Muscle of arm (tissue), 14 donors: ENCODE results near the gene RILPL1. TPM values are rescaled to one million over a fixed set of nuclear protein-coding genes. Genes with fewer than 3 reads are reported as not detected.
"Not testable (repeated sequence)": the region's sequence is repeated elsewhere in the genome, so short reads cannot be mapped to it uniquely, and the experiment has no call there.

Source experiments
- DNase-seq: peaks from one replicate; pipeline ENCODE4 v3.0.0-alpha.2; 2013
- long read RNA-seq, 11 donors: transcript quantifications; one replicate each; lab custom pipeline, GENCODE V29; 2026
- polyA plus RNA-seq, 12 donors: library from polyadenylated mRNA; unstranded; fragments of 120-200 nt; gene quantifications; one replicate each; pipeline ENCODE4 v1.2.1, GENCODE V29; 2013; ENCODE audit not compliant: insufficient read length in 12 of 12

RILPL1 gene, protein sequence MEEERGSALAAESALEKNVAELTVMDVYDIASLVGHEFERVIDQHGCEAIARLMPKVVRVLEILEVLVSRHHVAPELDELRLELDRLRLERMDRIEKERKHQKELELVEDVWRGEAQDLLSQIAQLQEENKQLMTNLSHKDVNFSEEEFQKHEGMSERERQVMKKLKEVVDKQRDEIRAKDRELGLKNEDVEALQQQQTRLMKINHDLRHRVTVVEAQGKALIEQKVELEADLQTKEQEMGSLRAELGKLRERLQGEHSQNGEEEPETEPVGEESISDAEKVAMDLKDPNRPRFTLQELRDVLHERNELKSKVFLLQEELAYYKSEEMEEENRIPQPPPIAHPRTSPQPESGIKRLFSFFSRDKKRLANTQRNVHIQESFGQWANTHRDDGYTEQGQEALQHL
- polyA plus RNA-seq: 100 to 1,000 TPM in 1 of 12 donors, 10 to 100 TPM in 11; 18.6 to 109 (median 28.3) TPM
- long read RNA-seq, donor 1, transcript RILPL1-204 (1 exons, 3,894 nt): major isoform, 9 of 11 reads
- long read RNA-seq, donor 1, partial matches to known transcripts: 0 of 11 reads
- long read RNA-seq, donor 1, other reads (novel, unspliced or antisense): 0 of 11 reads
- long read RNA-seq, donor 2, partial matches to known transcripts: 0 of 10 reads
- long read RNA-seq, donor 2, other reads (novel, unspliced or antisense): 0 of 10 reads
- long read RNA-seq, donor 3, partial matches to known transcripts: 0 of 3 reads
- long read RNA-seq, donor 3, other reads (novel, unspliced or antisense): 0 of 3 reads
- long read RNA-seq, donor 4, partial matches to known transcripts: 0 of 5 reads
- long read RNA-seq, donor 4, other reads (novel, unspliced or antisense): 0 of 5 reads
- long read RNA-seq, donor 5, transcript RILPL1-204 (1 exons, 3,894 nt): major isoform, 8 of 20 reads
- long read RNA-seq, donor 5, transcript RILPL1-202 (7 exons, 3,932 nt): major isoform, 8 of 20 reads
- long read RNA-seq, donor 5, partial matches to known transcripts: 0 of 20 reads
- long read RNA-seq, donor 5, other reads (novel, unspliced or antisense): 0 of 20 reads
- long read RNA-seq, donor 6, transcript RILPL1-204 (1 exons, 3,894 nt): major isoform, 7 of 15 reads
- long read RNA-seq, donor 6, partial matches to known transcripts: 6 of 15 reads
- long read RNA-seq, donor 6, other reads (novel, unspliced or antisense): 0 of 15 reads
- long read RNA-seq, donor 7, partial matches to known transcripts: 0 of 17 reads
- long read RNA-seq, donor 7, other reads (novel, unspliced or antisense): 12 of 17 reads
- long read RNA-seq, donor 8, transcript RILPL1-202 (7 exons, 3,932 nt): minor isoform, 5 of 36 reads
- long read RNA-seq, donor 8, transcript RILPL1-204 (1 exons, 3,894 nt): major isoform, 7 of 36 reads
- long read RNA-seq, donor 8, partial matches to known transcripts: 5 of 36 reads
- long read RNA-seq, donor 8, other reads (novel, unspliced or antisense): 17 of 36 reads
- long read RNA-seq, donor 9, transcript RILPL1-204 (1 exons, 3,894 nt): major isoform, 5 of 6 reads
- long read RNA-seq, donor 9, partial matches to known transcripts: 0 of 6 reads
- long read RNA-seq, donor 9, other reads (novel, unspliced or antisense): 0 of 6 reads
- long read RNA-seq, donor 10, transcript RILPL1-202 (7 exons, 3,932 nt): major isoform, 9 of 18 reads
- long read RNA-seq, donor 10, transcript RILPL1-204 (1 exons, 3,894 nt): minor isoform, 7 of 18 reads
- long read RNA-seq, donor 10, partial matches to known transcripts: 0 of 18 reads
- long read RNA-seq, donor 10, other reads (novel, unspliced or antisense): 0 of 18 reads
- long read RNA-seq, donor 11, transcript RILPL1-202 (7 exons, 3,932 nt): major isoform, 5 of 50 reads
- long read RNA-seq, donor 11, transcript RILPL1-204 (1 exons, 3,894 nt): major isoform, 5 of 50 reads
- long read RNA-seq, donor 11, partial matches to known transcripts: 25 of 50 reads
- long read RNA-seq, donor 11, other reads (novel, unspliced or antisense): 12 of 50 reads

DNA sequence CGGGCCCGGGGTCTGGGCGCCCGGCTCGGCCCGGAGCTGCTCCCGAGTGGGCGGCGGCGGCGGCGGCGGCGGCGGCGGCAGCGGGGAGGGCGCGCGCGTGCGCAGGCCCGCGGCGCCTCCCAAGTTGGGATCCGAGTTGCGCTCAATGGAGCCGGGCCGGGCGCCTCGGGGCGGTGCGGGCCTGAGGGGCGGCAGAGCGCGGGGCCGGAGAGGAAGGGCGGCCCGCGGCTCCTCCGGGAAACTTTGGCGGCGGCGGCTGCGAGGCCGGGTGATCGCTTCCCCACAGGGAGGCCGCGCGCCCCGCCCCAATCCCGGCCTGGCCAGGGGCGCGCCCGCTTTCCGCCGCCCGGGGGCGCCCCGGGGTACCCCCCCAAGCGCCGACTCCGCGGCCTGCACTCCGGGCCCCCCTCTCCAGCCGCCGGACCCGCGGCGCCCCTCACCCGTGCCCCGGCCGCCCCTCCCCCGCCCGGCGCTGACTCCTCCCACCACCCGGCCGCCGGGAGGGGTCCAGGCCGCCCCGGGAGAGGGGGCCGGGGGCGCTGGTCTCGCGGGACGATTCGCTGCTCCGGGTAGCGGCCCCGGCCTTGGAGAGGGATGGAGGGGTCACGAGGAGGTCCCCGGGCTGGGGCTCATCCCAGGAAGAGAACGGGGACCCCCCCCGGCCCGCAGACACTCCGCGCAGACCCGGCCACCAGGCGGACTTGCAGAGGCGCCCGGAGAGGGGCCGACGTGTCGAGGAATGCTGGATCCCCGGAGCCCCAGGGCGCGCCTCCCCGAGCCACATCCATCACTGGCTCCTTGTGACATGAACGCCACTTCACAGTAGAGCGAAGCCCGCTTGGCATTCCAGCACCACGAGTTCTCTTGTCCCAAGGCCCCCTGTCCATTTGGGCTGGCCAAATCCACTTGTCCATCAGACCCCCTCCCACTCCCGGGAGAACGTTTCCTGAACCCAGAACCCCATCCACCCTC is at the start of gene RILPL1:
Gene RILPL1 (minus strand): TSS at position 48 of the 972 bp plus-strand sequence. CDS start 237 bp downstream, outside the sequence.
- peak; percentile 45 for DNase-seq

DNA sequence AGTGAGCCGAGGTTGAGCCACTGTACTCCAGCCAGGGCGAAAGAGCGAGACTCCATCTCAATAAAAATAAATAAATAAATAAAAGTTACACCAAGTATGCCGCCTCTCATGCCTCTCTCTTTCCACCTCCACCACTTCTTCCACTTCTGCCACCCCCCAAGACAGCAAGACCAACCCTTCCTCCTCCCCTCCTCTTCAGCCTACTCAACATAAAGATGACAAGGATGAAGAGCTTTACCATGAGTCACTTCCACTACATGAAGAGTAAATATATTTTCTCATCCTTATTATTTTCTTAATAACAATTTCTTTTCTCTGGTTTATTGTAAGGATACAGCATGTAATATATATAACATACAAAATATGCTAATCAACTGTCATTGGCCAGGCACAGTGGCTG is 47.3 kb upstream of the RILPL1 start:
- DNase-seq: no peak

DNA sequence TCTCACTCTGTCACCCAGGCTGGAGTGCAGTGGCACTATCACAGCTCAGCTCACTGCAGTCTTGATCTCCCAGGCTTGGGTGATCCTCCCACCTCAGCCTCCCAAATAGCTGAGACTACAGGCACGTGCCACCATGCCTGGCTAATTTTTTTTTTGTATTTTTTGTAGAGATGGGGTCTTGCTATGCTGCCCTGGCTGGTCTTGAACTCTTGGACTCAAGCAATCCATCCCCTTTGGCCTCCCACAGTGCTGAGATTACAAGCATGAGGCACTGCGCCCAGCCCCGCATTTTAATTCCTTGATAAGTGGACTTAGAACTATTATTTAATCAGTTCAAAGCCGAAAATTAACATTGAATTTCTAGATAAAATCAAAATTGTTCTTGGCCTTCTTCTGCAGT is 45.3 kb upstream of the RILPL1 start:
- DNase-seq: not testable (repeated sequence)

DNA sequence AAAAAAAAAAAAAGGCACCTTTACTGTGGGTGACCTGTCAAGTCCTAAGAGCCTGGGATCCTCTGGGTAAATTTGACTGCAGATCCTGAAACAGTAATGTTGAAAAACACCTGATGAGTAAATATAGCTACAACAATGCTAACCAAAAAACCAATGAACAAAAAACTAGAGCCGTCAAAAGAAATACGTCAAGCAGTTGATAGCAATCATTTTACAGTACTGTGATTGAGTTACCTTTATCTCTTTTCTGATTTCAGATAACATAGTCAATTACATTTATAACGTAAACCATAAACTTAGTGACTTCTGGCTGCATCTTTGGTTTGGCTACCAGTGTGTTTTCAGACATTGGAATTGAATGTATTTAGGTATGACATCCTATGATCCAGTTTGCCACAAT is 44.7 kb upstream of the RILPL1 start:
- DNase-seq: no peak

DNA sequence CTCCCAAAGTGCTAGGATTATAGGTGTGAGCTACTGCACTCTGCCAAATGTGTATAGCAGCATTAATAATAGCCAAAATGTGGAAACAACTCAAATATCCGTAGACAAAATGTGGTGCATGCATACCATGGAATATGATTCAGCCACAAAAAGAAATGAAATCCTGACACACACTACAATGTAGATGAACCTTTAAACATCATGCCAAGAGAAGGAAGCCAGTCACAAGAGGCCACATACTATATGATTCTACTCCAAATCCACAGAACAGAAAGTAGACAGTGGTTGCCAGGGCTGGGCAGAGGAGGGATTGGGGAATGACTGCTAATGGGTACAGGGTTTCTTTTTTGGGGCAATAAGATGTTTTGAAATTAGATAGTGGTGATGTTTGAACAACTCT is 43.1 kb upstream of the RILPL1 start:
- DNase-seq: no peak

DNA sequence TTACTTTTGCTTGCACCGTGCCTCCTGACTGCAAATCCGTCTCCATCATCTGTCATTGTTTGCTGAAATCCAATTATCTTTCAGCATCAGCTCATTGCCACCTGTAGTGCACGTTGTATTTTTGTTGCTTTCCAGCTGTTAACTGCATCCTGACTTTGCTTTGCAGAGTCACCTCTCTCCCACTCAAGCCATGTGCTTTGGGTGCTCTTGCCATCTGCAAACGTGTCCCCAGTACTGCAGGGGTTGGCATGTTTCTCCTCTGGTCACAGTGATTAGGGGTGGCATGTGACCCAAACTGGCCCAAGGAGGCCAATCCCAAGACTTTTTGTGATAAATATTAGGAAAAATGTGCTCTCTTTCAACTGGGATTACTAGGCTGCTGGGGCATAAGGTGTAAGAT is 40.4 kb upstream of the RILPL1 start:
- no peak for DNase-seq

DNA sequence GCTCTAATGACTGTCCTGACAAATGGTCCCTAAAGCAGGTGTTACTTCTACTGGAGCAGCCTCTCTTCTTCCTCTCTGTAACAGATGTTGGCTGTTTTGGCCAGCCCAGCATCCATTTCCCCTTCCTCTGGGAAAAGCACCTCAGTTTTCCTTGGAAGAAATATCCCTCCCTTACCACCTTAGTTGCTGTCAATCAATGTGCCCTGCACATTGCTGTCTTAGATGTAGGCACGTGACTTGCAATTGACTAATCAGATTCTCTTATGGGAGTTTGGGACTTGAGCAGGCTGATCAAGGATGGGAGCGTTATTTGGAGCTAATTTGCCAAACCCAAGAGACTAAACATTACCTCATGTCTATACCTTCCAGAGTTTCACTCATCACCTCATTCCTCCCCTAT is 38.9 kb upstream of the RILPL1 start:
- no peak for DNase-seq

DNA sequence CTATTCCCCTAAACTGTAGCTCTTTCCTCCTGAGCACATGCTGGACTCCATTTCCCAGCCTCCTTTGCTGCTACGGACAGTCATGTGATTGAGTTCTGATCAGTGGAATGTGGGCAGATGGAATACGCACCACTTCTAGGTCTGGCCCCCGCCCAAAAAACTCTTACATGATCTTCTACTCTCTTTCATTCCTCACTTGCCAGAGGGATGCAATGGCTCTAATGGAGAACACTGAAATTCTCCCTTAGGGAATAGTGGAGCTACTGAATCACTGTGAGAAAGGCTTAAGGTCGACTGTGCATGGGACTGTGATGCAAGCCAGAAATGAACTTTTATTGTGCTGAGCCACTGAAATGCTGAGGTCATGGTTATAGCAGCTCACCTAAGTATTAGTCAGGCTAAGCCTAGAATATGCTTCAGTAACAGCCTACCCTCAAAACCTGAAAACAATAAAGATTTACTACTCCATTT is 37.9 kb upstream of the RILPL1 start:
- DNase-seq: no peak

DNA sequence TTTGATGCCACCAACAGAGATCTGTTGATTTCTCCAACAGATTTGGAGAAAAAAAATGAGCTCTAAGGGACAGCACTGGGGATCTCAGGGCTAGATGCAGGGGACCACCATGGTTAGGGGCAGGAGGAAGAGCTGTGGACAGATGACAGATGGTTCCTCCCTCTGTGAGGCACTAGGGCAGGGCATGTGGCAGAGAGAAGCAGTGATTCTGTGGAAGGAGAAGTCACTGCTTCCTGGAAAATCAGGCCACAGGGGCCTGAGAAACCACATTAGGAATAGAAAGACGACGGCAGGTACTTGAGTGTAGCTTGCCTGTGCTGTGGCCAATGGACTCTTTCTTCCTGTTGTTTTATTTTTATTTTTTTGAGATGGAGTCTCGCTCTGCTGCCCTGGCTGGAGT is 25.9 kb upstream of the RILPL1 start:
- DNase-seq: no peak

DNA sequence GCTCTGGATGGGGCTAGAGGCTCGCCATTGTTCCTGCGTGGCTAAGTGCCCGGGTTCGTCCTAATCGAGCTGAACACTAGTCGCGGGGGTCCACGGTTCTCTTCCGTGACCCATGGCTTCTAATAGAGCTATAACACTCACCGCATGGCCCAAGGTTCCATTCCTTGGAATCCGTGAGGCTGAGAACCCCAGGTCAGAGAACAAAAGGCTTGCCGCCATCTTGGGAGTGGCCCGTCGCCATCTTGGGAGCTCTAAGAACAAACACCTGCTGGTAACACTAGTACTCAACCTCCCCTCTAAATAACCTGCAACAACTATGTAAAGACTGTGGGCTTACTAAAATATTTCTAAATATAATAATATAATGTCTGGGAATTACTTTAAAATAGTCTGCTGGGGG is 25.0 kb upstream of the RILPL1 start:
- DNase-seq: not testable (repeated sequence)

DNA sequence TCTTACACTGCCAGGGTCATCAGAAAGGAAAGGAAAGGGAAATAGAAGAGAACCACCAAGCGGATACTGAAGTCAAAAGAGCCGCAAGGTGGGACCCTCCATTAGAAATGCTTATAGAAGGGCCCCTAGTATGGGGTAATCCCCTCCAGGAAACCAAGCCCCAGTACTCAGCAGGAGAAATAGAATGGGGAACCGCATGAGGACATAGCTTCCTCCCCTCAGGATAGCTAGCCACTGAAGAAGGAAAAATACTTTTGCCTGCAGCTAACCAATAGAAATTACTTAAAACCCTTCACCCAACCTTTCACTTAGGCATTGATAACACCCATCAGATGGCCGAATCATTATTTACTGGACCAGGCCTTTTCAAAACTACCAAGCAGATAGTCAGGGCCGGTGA is 21.3 kb upstream of the RILPL1 start:
- DNase-seq: not testable (repeated sequence)

DNA sequence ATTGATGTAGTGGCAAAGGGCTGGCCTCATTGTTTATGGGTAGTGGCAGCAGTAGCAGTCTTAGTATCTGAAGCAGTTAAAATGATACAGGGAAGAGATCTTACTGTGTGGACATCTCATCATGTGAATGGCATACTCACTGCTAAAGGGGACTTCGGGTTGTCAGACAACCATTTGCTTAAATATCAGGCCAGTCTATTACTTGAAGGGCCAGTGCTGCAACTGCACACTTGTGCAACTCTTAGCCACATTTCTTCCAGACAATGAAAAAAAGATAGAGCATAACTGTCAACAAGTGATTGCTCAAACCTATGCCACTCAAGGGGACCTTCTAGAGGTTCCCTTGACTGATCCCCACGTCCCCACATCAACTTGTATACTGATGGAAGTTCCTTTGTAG is 20.6 kb upstream of the RILPL1 start:
- not testable (repeated sequence) for DNase-seq

DNA sequence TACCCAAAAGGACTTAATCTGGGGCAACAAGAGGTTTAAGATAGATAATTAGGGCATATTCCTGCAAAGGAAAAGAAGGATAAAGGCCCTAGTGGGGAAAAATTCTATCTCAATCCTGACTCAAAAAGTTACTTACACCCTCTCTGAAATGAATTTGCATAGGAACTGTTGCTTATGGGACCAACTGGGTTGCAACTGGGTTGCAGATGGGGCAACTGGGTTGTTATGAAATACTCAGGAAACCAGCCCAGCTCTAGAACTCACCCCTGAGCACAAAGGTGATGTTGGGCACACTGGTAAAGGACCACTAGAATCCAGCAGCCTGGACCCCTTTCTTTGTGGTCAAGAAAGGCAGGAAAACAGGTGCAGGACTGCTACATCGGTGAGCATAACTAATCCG is 17.2 kb upstream of the RILPL1 start:
- no peak for DNase-seq

DNA sequence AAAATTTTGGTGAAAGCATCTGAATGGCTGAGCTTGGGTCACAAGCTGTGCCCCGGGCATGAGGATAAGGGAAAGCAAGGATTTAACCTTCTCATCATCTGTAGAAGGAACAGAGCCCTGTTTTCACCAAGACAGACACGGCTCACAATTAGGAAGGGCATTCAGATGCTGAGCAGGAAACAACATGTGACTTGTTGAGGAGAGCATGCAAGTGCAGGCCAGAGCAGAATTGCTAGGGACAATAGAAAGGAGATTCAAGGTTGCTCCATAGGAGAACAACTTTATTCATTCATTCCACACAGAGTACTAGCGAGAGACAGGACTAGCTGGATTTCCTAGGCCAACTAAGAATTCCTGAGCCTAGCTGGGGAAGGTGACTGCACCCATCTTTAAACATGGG is 14.6 kb upstream of the RILPL1 start:
- no peak for DNase-seq

DNA sequence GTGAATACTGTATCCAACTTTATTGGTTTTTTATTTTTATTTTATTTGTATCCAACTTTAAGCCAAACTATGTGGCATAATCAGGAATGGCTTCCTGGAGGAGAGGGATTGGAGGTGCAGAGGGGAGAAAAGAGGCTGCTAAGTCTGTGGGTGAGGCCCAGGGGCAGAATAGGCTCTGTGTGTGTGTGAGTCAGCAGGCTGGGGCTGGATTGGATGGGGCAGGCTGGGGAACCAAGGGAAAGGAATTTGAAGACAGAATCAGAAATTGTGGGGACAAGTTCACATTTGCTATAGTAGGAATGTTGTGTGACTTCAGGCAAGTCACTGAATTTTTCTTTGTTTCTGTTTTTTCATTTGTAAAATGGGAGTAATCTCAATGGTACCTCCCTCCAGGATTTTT is 12.8 kb upstream of the RILPL1 start:
- no peak for DNase-seq

DNA sequence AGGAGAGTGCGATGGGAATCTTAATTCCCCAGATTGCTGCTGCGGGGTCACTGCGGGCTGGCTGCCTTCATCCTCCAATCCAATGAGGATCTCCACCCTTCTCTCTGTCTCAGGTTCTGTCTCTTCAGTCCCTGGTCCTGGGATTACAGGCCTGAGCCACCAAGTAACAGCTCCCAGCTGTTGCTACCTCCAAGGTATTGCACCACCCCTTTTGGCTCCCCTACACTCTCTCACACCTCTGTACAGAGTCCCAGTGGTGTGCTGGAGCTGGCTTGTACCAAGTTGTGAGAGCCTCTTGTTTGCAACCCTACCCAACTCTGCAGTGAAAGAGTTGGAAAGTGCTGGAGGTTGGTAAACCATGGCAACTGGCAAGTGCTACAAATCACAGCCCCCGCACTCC is 10.0 kb upstream of the RILPL1 start:
- no peak for DNase-seq

DNA sequence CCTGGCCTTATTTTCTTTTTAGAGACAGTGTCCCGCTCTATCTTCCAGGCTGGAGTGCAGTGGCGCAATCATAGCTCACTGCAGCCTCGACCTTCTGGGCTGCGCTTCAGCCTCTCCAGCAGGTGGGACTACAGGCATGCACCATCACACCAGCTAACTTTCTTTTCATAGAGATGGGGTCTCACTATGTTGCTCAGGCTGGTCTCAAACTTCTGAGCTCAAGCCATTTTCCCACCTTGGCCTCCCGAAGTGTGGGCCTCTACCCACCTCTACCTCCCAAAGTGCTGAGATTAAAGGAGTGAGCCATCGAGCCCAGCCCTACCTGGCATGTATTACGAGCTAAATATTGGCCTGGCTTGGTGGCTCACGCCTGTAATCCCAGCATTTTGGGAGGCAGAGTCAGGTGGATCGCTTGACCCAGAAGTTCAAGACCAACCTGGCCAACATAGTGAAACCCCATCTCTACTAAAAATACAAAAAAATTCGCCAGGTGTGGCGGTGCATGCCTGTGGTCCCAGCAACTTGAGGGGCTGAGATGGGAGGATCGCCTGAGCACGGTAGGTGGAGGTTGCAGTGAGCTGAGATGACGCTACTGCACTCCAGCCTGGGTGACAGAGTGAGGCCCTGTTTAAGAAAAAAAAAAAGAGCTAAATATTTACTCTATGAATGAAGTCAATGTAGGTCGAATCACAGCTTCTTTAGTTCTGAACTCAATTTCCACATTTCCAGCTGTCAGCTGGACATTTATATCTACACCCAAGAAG is 7.6 kb upstream of the RILPL1 start:
- DNase-seq: no peak

DNA sequence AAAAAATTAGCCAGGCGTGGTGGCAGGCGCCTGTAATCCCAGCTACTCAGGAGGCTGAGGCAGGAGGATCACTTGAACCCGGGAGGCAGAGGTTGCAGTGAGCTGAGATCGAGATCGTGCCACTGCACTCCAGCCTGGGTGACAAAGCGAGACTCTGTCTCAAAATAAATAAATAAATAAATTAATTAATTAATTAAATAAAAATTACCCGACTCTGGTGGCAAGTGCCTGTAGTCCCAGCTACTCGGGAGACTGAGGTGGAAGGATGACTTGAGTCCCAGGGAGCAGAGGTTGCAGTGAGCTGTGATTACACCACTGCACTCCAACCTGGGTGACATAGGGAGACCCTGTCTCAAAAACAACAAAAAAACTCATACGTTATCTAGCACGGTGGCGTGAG is 2.4 kb upstream of the RILPL1 start:
- DNase-seq: not testable (repeated sequence)
